ENCODE results near the gene POLD1. TPM values are rescaled to one million over a fixed set of nuclear protein-coding genes. Genes with fewer than 3 reads are reported as not detected.

The POLD1 gene
- total and polyA plus RNA-seq, 2 of the 13 experiments (the other 11 are each of a cell fraction or from before 2014, with no cell fraction given), result 17.4 to 54.0 TPM

- no peak for TF ChIP-seq CTCF (CRISPR knock-in tag; IDR thresholded peaks at IDR 0.05)
- TF ChIP-seq MATR3 (CRISPR knock-in tag; IDR thresholded peaks at IDR 0.05), result no peak
- TF ChIP-seq MLLT10 (CRISPR knock-in tag; IDR thresholded peaks at IDR 0.05), result no peak
- TF ChIP-seq IKZF5 (CRISPR knock-in tag; IDR thresholded peaks at IDR 0.05), result no peak
- TF ChIP-seq HNF1B (CRISPR knock-in tag; IDR thresholded peaks at IDR 0.05), result no peak; the same call in 1 of the 2 replicates
- no peak for TF ChIP-seq NRL (CRISPR knock-in tag; IDR thresholded peaks at IDR 0.05; ENCODE audit: borderline replicate concordance)
- TF ChIP-seq TBX3 (IDR thresholded peaks at IDR 0.05; ENCODE audit: borderline replicate concordance), result no peak
- no peak for TF ChIP-seq ZNF354B (CRISPR knock-in tag; IDR thresholded peaks at IDR 0.05)
- no peak for TF ChIP-seq POLR2G (IDR thresholded peaks at IDR 0.05; ENCODE audit: low read depth, low read length)
- TF ChIP-seq ZNF510 (CRISPR knock-in tag; IDR thresholded peaks at IDR 0.05; ENCODE audit: low read depth), result no peak
- TF ChIP-seq CBX1 (IDR thresholded peaks at IDR 0.05; ENCODE audit: low read depth), result peak; percentile 1
- no peak for TF ChIP-seq ZNF460 (CRISPR knock-in tag; IDR thresholded peaks at IDR 0.05; ENCODE audit: borderline replicate concordance)
- peak; percentile 11 for TF ChIP-seq RBM22 (optimal IDR thresholded peaks at IDR 0.05; ENCODE audit: low read length)
- TF ChIP-seq CREM (IDR thresholded peaks at IDR 0.05), result no peak
- TF ChIP-seq CREM (CRISPR knock-in tag; IDR thresholded peaks at IDR 0.05), result no peak
- TF ChIP-seq ZNF329 (CRISPR knock-in tag; IDR thresholded peaks at IDR 0.05; ENCODE audit: low read depth), result 0 out of 2 replicates have a peak, but pooled peaks have one; percentile 1
- TF ChIP-seq PREB (CRISPR knock-in tag; IDR thresholded peaks at IDR 0.05), result no peak
- TF ChIP-seq TEF (CRISPR knock-in tag; IDR thresholded peaks at IDR 0.05), result no peak
- no peak for TF ChIP-seq ZNF503 (CRISPR knock-in tag; IDR thresholded peaks at IDR 0.05)
- TF ChIP-seq LCORL (IDR thresholded peaks at IDR 0.05), result no peak
- TF ChIP-seq LCORL (CRISPR knock-in tag; IDR thresholded peaks at IDR 0.05), result no peak
- TF ChIP-seq ATRX (CRISPR knock-in tag; IDR thresholded peaks at IDR 0.05; ENCODE audit: borderline replicate concordance), result no peak
Observed at GRCh38 chr19:50383001-50383851, 921 bp upstream of the POLD1 start (continued).

Measured in HepG2 (cell line).